ENCODE data around the gene IMP3. TPM values are rescaled to one million over a fixed set of nuclear protein-coding genes. Genes with fewer than 3 reads are reported as not detected.

IMP3 gene
- total and polyA plus RNA-seq, 2 experiments from 2014 or later: 105 to 116 TPM

GRCh38 chr15:75674366-75674765 lies 34.3 kb upstream of the IMP3 start:
- no peaks in the 10 kb centered on the region for H3K27me3 ChIP-seq
- H3K36me3 ChIP-seq: no peaks in the 10 kb centered on the region
- H3K27ac ChIP-seq: peak overlapping the region; percentile 96
- peaks cover 32% of the 10 kb centered on the region for H3K4me1 ChIP-seq (ENCODE audit: low read depth)
- no peaks in the 10 kb centered on the region for H3K9me3 ChIP-seq (ENCODE audit: low read depth)
- no peak for DNase-seq (ENCODE audit: low read depth in 1 of 2, low spot score in 1 of 2)
- no peak for TF ChIP-seq CTCF (IDR thresholded peaks at IDR 0.05; ENCODE audit: low read depth, low read length)
- H3K4me3 ChIP-seq: no peak overlapping the region

- DNase-seq (ENCODE audit: low read depth in 1 of 2, low spot score in 1 of 2): peak in 1 of 2 donors; percentile 92
- Histone ChIP-seq H3K36me3 (no peaks in the 10 kb centered on the region), H3K4me1 (ENCODE audit: low read depth) (peaks cover 32% of the 10 kb centered on the region), H3K27ac (peak overlapping the region; percentile 96), H3K4me3 (no peak overlapping the region), H3K9me3 (ENCODE audit: low read depth) (no peaks in the 10 kb centered on the region), H3K27me3 (no peaks in the 10 kb centered on the region)
- TF ChIP-seq CTCF (IDR thresholded peaks at IDR 0.05; ENCODE audit: low read depth, low read length): no peak
These were observed 33.6 kb upstream of the IMP3 start for GRCh38 chr15:75673426-75674235.

- Histone ChIP-seq H3K27ac (peak overlapping the region; percentile 96), H3K27me3 (no peaks in the 10 kb centered on the region), H3K4me3 (no peak overlapping the region), H3K36me3 (no peaks in the 10 kb centered on the region), H3K4me1 (ENCODE audit: low read depth) (peaks cover 32% of the 10 kb centered on the region), H3K9me3 (ENCODE audit: low read depth) (no peaks in the 10 kb centered on the region)
- DNase-seq (ENCODE audit: low read depth in 1 of 2, low spot score in 1 of 2): peak; percentile 56 to 89
- TF ChIP-seq CTCF (IDR thresholded peaks at IDR 0.05; ENCODE audit: low read depth, low read length): no peak
These were observed 32.8 kb upstream of the IMP3 start for GRCh38 chr15:75672646-75673425.

GRCh38 chr15:75671730-75672602 lies 31.9 kb upstream of the IMP3 start:
- no peak for TF ChIP-seq CTCF (IDR thresholded peaks at IDR 0.05; ENCODE audit: low read depth, low read length)
- DNase-seq (ENCODE audit: low read depth in 1 of 2, low spot score in 1 of 2): peak in 1 of 2 donors; percentile 39
- H3K9me3 ChIP-seq (ENCODE audit: low read depth): no peaks in the 10 kb centered on the region
- peak overlapping the region; percentile 96 for H3K27ac ChIP-seq
- H3K36me3 ChIP-seq: no peaks in the 10 kb centered on the region
- no peaks in the 10 kb centered on the region for H3K27me3 ChIP-seq
- H3K4me1 ChIP-seq (ENCODE audit: low read depth): peaks cover 32% of the 10 kb centered on the region
- no peak overlapping the region for H3K4me3 ChIP-seq

GRCh38 chr15:75669879-75670212 lies 29.8 kb upstream of the IMP3 start:
- Histone ChIP-seq H3K9me3 (ENCODE audit: low read depth) (no peaks in the 10 kb centered on the region), H3K4me1 (ENCODE audit: low read depth) (peaks cover 27% of the 10 kb centered on the region), H3K27me3 (no peaks in the 10 kb centered on the region), H3K36me3 (no peaks in the 10 kb centered on the region), H3K4me3 (no peak overlapping the region), H3K27ac (no peak overlapping the region)
- no peak for TF ChIP-seq CTCF (IDR thresholded peaks at IDR 0.05; ENCODE audit: low read depth, low read length)
- no peak for DNase-seq (ENCODE audit: low read depth in 1 of 2, low spot score in 1 of 2)

Data from cardiac muscle cell (in vitro differentiated cells and primary cell).